NT2/D1 (cell line): ENCODE data around the gene PARD3.

ENCODE experiments used
- YY1 ChIP-seq: IDR thresholded peaks from 2 replicates; pipeline ENCODE4 v1.6.1; 2011; ENCODE audit not compliant: insufficient read length, insufficient read depth
- ZNF274 ChIP-seq: IDR thresholded peaks from 2 replicates; pipeline ENCODE4 v1.6.1; 2011; ENCODE audit warnings: mild to moderate bottlenecking, low read depth, low read length

- TF ChIP-seq YY1, result no peak
- no peak for TF ChIP-seq ZNF274
Observed at GRCh38 chr10:34080485-34081346, 734.4 kb downstream of the PARD3 start.
